Measurements from ENCODE around the gene SSTR3. TPM values are rescaled to one million over a fixed set of nuclear protein-coding genes. Genes with fewer than 3 reads are reported as not detected.

Gene SSTR3
- 1 to 10 TPM; 3.5 to 3.6 TPM for total RNA-seq

DNA sequence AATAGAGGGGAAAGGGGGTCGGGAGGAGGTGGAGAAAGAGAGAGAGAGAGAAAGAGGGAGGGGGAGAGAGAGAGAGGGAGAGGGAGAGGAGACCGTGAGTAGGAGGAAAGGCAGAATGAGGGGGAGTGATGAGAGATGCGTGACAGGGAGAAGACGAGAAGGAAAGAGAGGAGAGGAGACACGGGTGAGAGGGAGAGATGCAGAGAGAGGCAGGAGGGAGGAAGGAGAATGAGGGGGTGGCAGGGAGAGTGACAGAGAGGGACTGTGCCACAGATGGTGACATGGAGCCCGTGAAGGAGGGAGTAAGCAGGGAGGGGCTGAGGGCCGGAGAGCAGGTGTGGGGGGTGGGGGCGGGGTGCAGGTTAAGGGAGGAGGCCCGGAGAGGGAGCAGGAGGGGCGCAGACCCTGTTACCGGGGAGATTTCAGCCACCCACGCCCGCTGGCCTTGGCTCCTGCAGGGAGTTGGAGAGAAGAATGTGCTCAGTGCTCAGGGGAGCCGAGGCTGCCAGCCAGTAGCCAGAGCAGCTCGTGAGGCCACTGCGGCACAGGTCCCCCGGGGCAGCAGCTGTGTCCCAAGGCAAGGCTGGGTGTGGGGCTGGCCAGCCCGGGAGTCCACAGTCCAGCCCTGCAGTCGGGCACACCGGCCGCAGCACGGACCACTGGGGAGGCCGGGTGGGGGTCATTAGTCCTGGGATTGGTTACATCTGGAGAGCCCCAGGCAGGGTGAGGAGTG is at the start of gene SSTR3:
SSTR3 (minus strand) TSS at position 304 of the 733 bp plus-strand sequence. CDS start 4,674 bp downstream, outside the sequence.
- no peak for ATAC-seq
- no peak within 1 kb of the TSS for H3K27ac Mint-ChIP-seq
- H3K36me3 Mint-ChIP-seq (ENCODE audit: low read depth): peaks cover 13% of the 10 kb centered on the region
- ChIA-PET CTCF (interaction anchor here (5.4 kb wide), 1 partner anchor 12 kb away, joined by 34 read pairs; no protein-coding TSS in a partner anchor), POLR2A (no interaction called here)
- no peak within 1 kb of the TSS for H3K4me3 Mint-ChIP-seq
- no peak for DNase-seq
- H3K27me3 Mint-ChIP-seq (ENCODE audit: low read depth): no peaks in the 10 kb centered on the region
- no peaks in the 10 kb centered on the region for H3K9me3 Mint-ChIP-seq (ENCODE audit: insufficient read depth)
- peaks cover 31% of the 10 kb centered on the region for H3K4me1 Mint-ChIP-seq (ENCODE audit: low read depth)

DNA sequence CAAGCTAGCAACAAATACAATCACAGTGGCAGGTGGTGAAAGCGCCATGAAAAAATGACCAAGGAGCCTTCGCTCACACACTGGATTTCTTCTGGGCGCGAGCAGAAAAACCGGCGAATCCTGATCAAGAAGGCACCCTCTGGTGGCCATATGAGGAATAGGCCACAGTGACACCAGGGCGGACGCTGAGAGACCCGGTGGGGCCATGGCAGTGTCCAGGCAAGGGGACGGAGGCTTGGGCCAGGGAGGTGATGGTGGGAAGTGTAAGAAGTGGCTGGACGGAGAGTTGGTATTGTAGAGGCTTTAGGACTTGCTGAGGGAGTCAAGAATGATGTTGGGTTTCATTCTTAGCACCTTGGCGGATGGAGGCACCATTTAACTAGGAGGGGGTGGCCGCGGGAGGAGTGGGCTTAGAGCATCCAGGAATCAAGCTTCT is 48.6 kb upstream of the SSTR3 start:
- ChIA-PET CTCF (interaction anchor here (0.7 to 5.1 kb wide), 53 partner anchors 10 to 485 kb away, joined by 3 to 195 read pairs (median 4); partner anchors contain the start of genes CYTH4, IFT27, IL2RB and RAC2), POLR2A (interaction anchor here (0.7 to 4.3 kb wide), 3 partner anchors 17 to 36 kb away, joined by 3 to 50 read pairs (median 5); partner anchors contain the start of gene RAC2)
- H3K9me3 Mint-ChIP-seq (ENCODE audit: insufficient read depth): peaks cover 5% of the 10 kb centered on the region
- H3K36me3 Mint-ChIP-seq (ENCODE audit: low read depth): peaks cover 6% of the 10 kb centered on the region
- ATAC-seq (peak; percentile 73), DNase-seq (peak; percentile 75)
- H3K4me1 Mint-ChIP-seq (ENCODE audit: low read depth): peaks cover 26% of the 10 kb centered on the region
- H3K27me3 Mint-ChIP-seq (ENCODE audit: low read depth): peaks cover 4% of the 10 kb centered on the region
- no peak overlapping the region for H3K4me3 Mint-ChIP-seq
- H3K27ac Mint-ChIP-seq: peak overlapping the region; percentile 50

DNA sequence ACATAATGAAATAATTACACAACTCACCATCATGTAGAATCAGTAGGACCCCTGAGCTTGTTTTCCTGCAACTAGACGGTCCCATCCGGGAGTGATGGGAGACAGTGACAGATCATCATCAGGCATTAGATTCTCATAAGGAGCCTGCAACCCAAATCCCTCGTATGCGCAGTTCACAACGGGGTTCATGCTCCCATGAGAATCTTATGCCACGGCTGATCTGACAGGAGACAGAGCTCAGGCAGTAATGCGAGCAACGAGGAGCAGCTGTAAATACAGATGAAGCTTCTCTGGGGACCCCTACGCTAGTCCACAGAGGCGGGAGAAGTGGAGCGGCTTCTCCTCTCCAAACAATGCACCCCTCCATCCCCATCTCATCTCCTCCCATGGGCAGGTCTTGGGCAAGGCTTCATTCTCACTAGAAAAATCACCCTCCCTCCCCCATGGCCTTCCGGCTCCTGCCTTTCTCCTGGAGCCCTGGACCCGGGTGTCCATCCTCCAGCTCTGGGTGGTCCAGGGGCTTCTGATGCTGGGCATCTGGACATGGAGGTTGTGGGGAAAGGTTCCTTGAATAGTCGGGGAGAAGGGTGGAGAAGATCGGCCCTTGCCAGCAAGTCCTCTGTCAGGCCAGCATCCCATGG is 48.0 kb upstream of the SSTR3 start:
- peaks cover 5% of the 10 kb centered on the region for H3K9me3 Mint-ChIP-seq (ENCODE audit: insufficient read depth)
- H3K4me3 Mint-ChIP-seq: no peak overlapping the region
- H3K4me1 Mint-ChIP-seq (ENCODE audit: low read depth): peaks cover 26% of the 10 kb centered on the region
- ATAC-seq (no peak), DNase-seq (no peak)
- peaks cover 4% of the 10 kb centered on the region for H3K27me3 Mint-ChIP-seq (ENCODE audit: low read depth)
- ChIA-PET CTCF (interaction anchor here (0.6 to 5.1 kb wide), 56 partner anchors 7 to 484 kb away, joined by 3 to 195 read pairs (median 4); partner anchors contain the start of genes CYTH4, IFT27, IL2RB and RAC2), POLR2A (interaction anchor here (0.7 to 4.3 kb wide), 4 partner anchors 16 to 35 kb away, joined by 3 to 50 read pairs (median 4); partner anchors contain the start of gene RAC2)
- no peak overlapping the region for H3K27ac Mint-ChIP-seq
- peaks cover 6% of the 10 kb centered on the region for H3K36me3 Mint-ChIP-seq (ENCODE audit: low read depth)

DNA sequence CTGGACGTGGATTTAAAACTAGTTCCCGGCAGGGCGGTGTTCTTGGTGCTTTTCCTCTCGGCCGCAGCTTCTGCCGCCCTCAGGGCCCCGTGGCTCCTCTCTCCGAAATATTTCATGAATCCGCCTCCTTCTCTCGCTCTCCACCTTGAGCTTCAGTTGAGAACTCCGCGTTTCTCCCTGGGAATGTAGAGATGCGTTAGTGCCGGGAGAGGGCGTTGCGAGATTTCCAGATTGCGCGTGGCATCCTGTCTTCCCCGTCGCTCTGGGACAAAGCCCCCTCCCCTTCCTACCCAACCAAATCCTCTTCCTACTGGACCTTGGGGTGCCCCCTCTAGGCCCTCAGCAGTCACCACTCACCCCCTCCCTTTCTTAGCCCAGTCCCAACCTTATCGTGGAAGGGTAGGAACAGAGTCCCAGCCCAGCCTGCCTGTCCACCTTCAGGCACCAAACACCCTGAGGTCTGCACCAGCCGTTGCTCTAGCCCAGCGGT is 47.3 kb upstream of the SSTR3 start:
- ATAC-seq (no peak), DNase-seq (no peak)
- Mint-ChIP-seq H3K4me1 (ENCODE audit: low read depth) (peaks cover 28% of the 10 kb centered on the region), H3K27ac (no peak overlapping the region), H3K4me3 (no peak overlapping the region), H3K9me3 (ENCODE audit: insufficient read depth) (peaks cover 5% of the 10 kb centered on the region), H3K27me3 (ENCODE audit: low read depth) (peaks cover 4% of the 10 kb centered on the region), H3K36me3 (ENCODE audit: low read depth) (peaks cover 4% of the 10 kb centered on the region)
- POLR2A ChIA-PET: interaction anchor here (0.9 to 4.3 kb wide), 4 partner anchors 16 to 34 kb away, joined by 3 to 50 read pairs (median 4); partner anchors contain the start of gene RAC2
- CTCF ChIA-PET: interaction anchor here (0.7 to 5.1 kb wide), 28 partner anchors 8 to 333 kb away, joined by 3 to 195 read pairs (median 7); partner anchors contain the start of genes CYTH4, IL2RB and RAC2

DNA sequence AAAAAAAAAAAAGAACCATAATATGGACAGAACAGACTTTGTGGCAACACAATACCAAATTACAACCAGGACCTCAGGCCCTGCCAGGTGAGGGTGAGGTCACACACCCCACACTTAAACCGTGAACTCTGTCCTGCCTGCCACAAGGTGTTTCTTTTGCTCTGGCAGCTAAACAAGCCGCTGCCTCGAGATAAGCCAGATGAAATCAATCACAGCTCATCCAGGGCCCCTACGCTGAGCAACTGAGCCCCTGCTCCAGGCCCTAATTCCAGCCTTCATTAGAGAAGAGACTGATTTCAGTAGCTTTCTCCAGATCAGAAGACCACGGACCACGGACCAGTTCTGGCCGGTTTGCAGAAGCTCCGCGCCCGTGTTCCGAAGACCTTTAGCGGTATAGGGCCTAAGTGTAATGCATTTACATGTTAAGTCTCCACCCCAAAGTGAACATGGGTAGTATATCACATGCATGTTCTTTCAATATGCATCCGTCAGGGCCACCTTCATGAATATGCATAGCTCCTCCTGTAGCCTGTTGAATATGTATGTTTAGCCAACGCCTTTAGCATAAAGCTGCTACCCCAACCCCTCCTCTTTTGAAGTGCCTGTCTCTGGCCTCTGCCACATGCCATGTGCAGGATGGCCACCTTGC is 46.6 kb upstream of the SSTR3 start:
- ATAC-seq: no peak
- POLR2A ChIA-PET: interaction anchor here (1.4 to 4.3 kb wide), 2 partner anchors 15 to 19 kb away, joined by 3 to 50 read pairs; partner anchors contain the start of gene RAC2
- H3K27me3 Mint-ChIP-seq (ENCODE audit: low read depth): peaks cover 4% of the 10 kb centered on the region

DNA sequence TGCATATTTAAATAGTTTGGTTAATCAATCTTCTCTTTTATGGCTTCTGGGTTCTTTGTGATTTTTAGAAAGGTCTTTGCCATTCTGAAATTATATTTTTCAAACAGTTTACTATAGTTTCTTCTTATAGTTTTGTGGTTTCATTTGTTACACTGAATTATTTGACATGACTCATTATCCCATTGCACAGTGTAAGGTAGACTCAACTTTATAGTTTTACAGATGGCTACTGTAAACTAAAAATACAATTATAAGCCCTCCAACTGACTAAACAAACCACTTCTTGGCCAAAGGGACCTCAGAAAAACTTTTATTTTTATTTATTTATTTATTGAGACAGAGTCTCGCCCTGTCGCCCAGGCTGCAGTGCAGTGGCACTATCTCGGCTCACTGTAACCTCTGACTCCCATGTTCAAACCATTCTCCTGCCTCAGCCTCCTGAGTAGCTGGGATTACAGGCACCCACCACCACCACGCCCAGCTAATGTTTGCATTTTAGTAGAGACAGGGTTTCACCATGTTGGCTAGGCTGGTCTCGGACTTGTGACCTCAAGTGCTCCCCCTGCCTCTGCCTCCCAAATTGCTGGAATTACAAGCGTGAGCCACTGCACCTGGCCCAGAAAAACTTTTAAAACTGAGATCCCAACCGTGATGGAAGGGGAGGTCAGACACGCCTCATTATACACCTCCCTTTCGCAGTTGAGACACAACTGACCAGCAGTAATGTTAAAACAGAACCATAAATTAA is 45.9 kb upstream of the SSTR3 start:
- H3K36me3 Mint-ChIP-seq (ENCODE audit: low read depth): no peaks in the 10 kb centered on the region
- no peaks in the 10 kb centered on the region for H3K9me3 Mint-ChIP-seq (ENCODE audit: insufficient read depth)
- H3K4me1 Mint-ChIP-seq (ENCODE audit: low read depth): peaks cover 28% of the 10 kb centered on the region
- H3K27me3 Mint-ChIP-seq (ENCODE audit: low read depth): peaks cover 5% of the 10 kb centered on the region
- no peak overlapping the region for H3K27ac Mint-ChIP-seq
- no peak for ATAC-seq
- DNase-seq: no peak
- ChIA-PET CTCF (interaction anchor here (1.6 to 5.1 kb wide), 4 partner anchors 9 to 34 kb away, joined by 6 to 195 read pairs (median 32); partner anchors contain the start of gene RAC2), POLR2A (interaction anchor here (1.4 to 4.3 kb wide), 2 partner anchors 14 to 19 kb away, joined by 3 to 50 read pairs; partner anchors contain the start of gene RAC2)
- H3K4me3 Mint-ChIP-seq: no peak overlapping the region

More for the DNA sequence above, 46.6 kb upstream of the SSTR3 start:
- H3K4me3 Mint-ChIP-seq: no peak overlapping the region
- peaks cover 28% of the 10 kb centered on the region for H3K4me1 Mint-ChIP-seq (ENCODE audit: low read depth)
- H3K36me3 Mint-ChIP-seq (ENCODE audit: low read depth): peaks cover 2% of the 10 kb centered on the region
- no peak for DNase-seq
- H3K9me3 Mint-ChIP-seq (ENCODE audit: insufficient read depth): peaks cover 4% of the 10 kb centered on the region
- H3K27ac Mint-ChIP-seq: no peak overlapping the region
- CTCF ChIA-PET: interaction anchor here (0.7 to 5.1 kb wide), 15 partner anchors 8 to 199 kb away, joined by 3 to 195 read pairs (median 16); partner anchors contain the start of genes IL2RB and RAC2

DNA sequence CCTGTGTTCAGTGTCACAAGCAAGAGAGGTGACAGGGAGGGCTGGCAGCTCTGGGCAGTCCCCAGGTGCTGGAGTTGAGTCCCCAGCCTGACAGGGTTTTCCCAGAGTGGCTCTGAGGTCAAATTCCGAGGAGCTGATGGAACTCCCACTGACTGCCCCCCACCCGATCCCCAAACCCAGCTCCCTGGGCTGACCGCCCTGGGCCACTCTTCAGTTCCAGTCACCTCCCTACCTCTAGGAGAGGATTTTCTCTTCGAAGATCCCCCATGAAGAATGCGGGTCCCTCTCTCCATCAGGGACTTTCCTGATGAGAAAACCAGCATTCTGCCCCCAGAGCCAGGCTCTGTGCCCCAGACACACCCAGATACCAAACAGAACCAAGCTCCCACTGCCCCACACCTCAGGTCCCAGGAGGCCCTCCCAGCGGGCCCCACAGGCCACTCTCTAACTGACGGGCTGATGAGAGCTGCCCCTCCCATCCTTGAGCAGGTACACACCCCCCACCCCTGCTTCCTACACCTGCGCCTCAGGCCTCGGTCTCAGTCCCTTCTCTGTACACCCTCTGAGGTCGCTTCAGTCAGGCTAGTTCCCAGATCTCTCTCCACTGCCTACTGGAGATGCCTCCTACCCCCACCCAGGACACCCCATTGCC is 43.9 kb upstream of the SSTR3 start:
- H3K27me3 Mint-ChIP-seq (ENCODE audit: low read depth): peaks cover 10% of the 10 kb centered on the region
- ATAC-seq: no peak
- no peak overlapping the region for H3K4me3 Mint-ChIP-seq
- CTCF ChIA-PET: interaction anchor here (1.2 to 1.3 kb wide), 2 partner anchors 12 to 18 kb away, joined by 3 to 8 read pairs; no protein-coding TSS in a partner anchor
- no peaks in the 10 kb centered on the region for H3K36me3 Mint-ChIP-seq (ENCODE audit: low read depth)
- no peak for DNase-seq
- no peak overlapping the region for H3K27ac Mint-ChIP-seq
- peaks cover 30% of the 10 kb centered on the region for H3K4me1 Mint-ChIP-seq (ENCODE audit: low read depth)
- POLR2A ChIA-PET: interaction anchor here (1.9 kb wide), 1 partner anchor 12 kb away, joined by 11 read pairs; the partner anchor contains the start of gene RAC2
- no peaks in the 10 kb centered on the region for H3K9me3 Mint-ChIP-seq (ENCODE audit: insufficient read depth)

DNA sequence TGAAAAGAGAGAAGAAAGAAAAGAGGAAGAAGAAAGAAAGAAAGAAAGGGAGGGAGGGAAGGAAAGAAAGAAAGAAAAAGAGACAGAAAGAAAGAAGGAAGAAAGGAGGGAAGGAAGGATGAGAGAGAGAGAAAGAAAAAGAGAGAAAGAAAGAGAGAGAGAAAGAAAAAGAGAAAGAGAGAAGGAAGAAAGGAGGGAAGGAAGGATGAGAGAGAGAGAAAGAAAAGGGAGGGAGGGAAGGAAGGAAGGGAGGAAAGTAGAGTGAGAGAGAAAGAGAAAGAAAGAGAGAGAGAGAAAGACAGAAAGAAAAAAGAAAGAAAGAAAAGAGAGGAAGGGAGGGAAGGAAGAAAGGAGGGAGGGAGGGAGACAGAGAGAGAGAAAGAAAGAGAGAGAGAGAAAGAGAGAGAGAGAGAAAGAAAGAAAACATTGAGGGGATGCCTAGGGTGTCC is 43.3 kb upstream of the SSTR3 start:
- ChIA-PET CTCF (interaction anchor here (1.2 to 1.3 kb wide), 2 partner anchors 12 to 17 kb away, joined by 3 to 8 read pairs; no protein-coding TSS in a partner anchor), POLR2A (interaction anchor here (1.9 kb wide), 1 partner anchor 11 kb away, joined by 11 read pairs; the partner anchor contains the start of gene RAC2)
- peaks cover 10% of the 10 kb centered on the region for H3K27me3 Mint-ChIP-seq (ENCODE audit: low read depth)
- DNase-seq (no peak), ATAC-seq (no peak)
- no peaks in the 10 kb centered on the region for H3K9me3 Mint-ChIP-seq (ENCODE audit: insufficient read depth)
- H3K4me1 Mint-ChIP-seq (ENCODE audit: low read depth): peaks cover 25% of the 10 kb centered on the region
- no peaks in the 10 kb centered on the region for H3K36me3 Mint-ChIP-seq (ENCODE audit: low read depth)
- peak overlapping the region; percentile 62 for H3K27ac Mint-ChIP-seq
- no peak overlapping the region for H3K4me3 Mint-ChIP-seq

DNA sequence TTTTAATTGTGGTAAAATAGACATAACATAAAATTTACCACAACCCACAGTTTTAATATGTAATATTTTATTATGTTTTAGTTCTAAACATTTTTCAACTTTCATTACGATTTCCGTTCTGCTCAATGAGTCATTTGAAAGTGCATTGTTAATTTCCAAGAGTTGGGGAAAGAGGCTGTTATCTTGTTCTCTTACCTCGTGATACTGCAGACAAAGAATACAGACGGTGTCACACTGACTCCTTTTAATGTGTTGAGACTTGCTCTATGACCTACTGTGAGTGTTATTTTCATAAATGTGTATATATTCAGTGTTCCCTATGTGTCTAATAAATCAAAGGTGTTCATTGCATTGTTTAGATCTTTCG is 42.6 kb upstream of the SSTR3 start:
- POLR2A ChIA-PET: interaction anchor here (1.9 kb wide), 1 partner anchor 11 kb away, joined by 11 read pairs; the partner anchor contains the start of gene RAC2
- DNase-seq (no peak), ATAC-seq (no peak)
- peaks cover 19% of the 10 kb centered on the region for H3K4me1 Mint-ChIP-seq (ENCODE audit: low read depth)
- no peaks in the 10 kb centered on the region for H3K9me3 Mint-ChIP-seq (ENCODE audit: insufficient read depth)
- no peaks in the 10 kb centered on the region for H3K36me3 Mint-ChIP-seq (ENCODE audit: low read depth)
- no peak overlapping the region for H3K27ac Mint-ChIP-seq
- H3K4me3 Mint-ChIP-seq: no peak overlapping the region
- H3K27me3 Mint-ChIP-seq (ENCODE audit: low read depth): peaks cover 10% of the 10 kb centered on the region
- CTCF ChIA-PET: interaction anchor here (1.5 to 1.6 kb wide), 2 partner anchors 9 to 10 kb away, joined by 3 to 4 read pairs; no protein-coding TSS in a partner anchor
